GM23338 (cell line): ENCODE measurements around the gene CDKN1C.

ENCODE experiments used
- CTCF ChIP-seq, 2 experiments: fragments of 200-600 bp in 1 of 2; sonication (generic) in 1 of 2; conservative IDR thresholded peaks; 2 replicates each; pipeline versions ENCODE4 v1.5.1 to v1.6.1; 2016 to 2017; ENCODE audit warnings: antibody characterized with exemption in 2 of 2, low read depth in 2 of 2, mild to moderate bottlenecking in 2 of 2, moderate library complexity in 1 of 2
- POLR2AphosphoS5 ChIP-seq: IDR thresholded peaks from 2 replicates; pipeline ENCODE4 v1.6.1; 2016; ENCODE audit warnings: antibody characterized with exemption, low read depth

- TF ChIP-seq POLR2AphosphoS5, result no peak
- TF ChIP-seq CTCF (conservative IDR thresholded peaks at IDR 0.05; ENCODE audit: low read depth in 2 of 2), result no peak
Observed at GRCh38 chr11:2853997-2854560, 31.5 kb downstream of the CDKN1C start.
